ENCODE data around the gene RETREG2.

- no peak for TF ChIP-seq CTCF (IDR thresholded peaks at IDR 0.05)
- TF ChIP-seq POLR2A (IDR thresholded peaks at IDR 0.05), result no peak
- TF ChIP-seq POLR2AphosphoS5 (IDR thresholded peaks at IDR 0.05), result no peak
These were observed 14.9 kb upstream of the RETREG2 start for GRCh38 chr2:219163156-219163555.

Data from transverse colon (tissue), 4 donors.